HG02943 (cell line): ENCODE results near the gene KCNIP2.
A peak's percentile ranks its signal among the peaks of the same experiment; 100 is the strongest.

Source experiments
- ATAC-seq: cut with Tn5 transposase; IDR thresholded peaks from one replicate; pipeline ENCODE4 v1.9.1; 2021; ENCODE audit warnings: mild to moderate bottlenecking, low read depth, moderate library complexity; ENCODE audit not compliant: unreplicated experiment

The KCNIP2 gene

DNA sequence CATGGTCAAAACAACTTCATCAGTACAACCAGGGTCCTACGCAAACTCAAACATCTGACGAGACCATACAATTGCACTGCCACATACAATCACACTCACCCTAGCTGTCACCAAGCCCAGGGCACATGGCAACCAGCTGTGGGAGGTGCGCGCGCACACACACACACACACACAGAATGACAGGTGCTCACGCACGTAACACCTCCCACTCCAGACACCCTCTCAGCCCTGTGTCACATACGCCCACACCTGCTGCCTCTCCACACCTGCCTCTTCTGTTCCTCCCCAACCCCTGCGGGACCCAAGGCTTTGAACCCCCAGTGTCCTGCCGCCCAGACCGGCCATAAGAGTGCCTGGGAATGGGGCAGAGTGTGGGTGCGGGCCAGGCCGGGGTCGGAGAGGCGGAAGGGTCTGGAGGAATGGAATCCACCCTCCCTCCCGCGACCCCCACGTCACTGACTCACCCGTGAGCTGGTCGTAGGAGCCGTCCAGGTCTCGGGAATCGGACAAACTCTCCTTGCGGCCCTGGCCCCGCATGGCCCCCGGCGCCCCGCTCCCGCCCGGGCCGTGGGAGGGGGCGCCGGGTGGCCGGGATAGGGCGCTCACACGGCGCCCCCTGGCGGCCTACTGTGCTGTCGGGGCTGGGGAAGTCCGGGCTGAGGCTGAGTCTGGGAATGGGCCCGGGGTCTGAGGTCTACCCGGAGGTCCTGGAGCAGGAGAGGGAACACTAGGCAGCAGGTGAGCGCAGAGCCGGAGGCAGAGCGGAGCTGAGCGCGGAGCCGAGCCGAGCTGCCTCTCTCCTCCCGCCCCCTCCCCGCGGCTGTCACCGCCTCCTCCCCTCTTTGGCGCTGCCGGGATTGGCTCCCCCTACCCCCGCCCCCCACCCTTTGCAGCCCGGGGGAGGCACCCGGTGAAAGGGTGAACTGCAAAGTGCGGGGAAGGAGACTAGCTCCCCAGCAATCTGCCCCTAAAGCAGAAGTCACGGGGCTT, at the start of gene KCNIP2:
Gene KCNIP2, minus strand, starts transcription at position 769 of the 990 bp plus-strand sequence. Its CDS starts 232 bp downstream, at position 537.
- no peak for ATAC-seq

DNA sequence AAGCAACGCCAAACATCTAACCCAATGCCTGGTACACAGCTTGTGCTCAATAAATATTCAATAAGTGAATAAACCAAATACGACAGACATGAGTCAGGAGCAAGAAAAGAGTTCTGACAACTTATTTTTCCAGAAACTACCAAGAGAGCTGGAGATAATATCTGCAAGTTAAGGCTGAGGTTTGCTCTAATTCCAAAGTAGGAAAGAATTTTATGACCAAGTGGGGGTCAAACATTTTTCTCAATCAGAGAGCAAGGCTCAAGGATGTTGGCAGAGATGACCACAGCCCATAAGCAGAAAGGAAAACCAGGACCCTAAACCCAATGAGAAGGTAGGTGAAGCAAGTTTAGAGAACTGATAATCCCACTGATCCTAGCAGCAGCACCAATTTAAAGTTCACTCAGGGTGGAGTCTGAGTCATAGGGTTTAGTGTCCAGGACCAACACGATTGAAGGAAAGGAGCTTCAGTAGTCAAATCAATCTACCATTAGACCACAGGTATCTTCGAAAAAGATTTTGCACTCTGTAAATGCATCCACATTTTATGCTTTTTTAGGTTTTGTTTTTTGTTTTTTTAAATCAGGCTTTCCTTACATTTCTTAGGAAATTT, 49.3 kb upstream of the KCNIP2 start:
- no peak for ATAC-seq

DNA sequence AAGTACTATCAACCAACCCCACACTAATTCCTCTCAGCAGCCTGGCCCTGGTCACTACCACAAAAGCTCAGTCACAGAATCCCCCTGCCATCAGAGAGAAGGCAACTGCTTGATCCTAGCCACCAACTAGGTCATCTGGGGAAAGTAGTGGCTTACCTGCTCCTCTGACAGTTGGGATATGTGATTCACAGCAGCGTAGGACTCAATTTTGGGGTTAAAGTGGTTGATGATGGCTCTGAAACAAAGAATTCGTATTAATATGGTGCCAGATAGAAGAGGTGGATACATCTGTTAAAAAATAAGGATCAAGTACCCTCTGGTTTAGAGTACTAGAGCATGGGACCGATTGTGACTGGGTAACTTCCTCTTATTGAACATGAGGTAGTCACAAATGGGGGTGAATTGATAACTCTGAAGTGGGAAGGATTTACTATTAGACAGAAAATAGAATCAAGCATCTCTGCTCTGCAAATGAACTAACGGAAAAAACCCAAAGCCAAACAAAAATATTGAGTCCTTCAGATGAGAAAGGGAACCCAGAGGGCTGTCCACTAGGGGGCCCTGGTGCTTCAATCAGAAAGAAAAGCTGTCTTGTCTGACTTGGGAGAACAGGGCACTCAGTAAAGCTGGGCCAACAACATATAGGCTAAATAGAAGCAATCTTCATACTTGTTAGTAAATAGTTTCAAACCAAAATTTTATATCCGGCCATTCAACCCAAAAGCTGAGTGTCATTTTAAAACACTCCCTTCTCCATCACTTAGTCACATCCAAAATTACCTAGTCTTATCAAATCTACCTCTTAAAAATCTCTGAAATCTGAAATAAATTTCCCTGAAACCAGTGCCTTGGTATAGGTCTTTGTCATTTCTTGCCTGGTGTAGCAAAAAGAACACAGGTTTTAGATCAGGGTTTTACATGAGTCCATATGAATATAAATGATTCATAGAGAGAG, 45.9 kb upstream of the KCNIP2 start:
- ATAC-seq, result no peak

DNA sequence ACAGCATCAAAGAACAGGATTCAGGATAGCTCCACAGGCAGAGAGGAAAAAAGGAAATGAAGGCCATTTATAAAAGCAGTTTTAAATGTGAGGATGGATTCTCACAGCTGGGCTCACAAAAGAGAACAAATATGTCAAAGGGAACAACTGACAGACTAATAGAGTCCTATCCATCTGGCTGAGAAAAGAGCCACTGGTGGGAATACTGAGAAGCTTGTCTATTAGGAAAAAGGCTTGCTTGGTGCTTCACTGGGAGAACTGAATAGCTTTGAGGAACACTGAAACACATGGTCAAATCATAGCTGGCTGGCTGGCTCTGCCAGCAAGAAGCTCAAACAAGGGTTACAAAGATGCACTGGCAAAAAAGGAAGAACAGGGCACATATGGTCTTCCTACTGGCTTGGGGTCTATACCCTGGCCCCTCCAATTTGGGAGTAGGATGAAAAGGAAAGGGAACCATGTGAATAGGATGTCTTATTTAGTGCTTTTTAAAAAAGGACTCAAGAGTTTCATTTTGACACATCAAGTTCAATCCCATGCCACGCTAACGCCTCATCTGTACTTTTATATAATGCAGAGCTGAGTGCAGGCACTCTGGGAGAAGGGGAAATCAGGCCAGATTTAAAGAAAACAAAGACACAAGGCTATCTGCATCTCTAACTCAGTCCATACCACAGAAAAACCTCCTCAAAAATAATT, 44.8 kb upstream of the KCNIP2 start:
- no peak for ATAC-seq

DNA sequence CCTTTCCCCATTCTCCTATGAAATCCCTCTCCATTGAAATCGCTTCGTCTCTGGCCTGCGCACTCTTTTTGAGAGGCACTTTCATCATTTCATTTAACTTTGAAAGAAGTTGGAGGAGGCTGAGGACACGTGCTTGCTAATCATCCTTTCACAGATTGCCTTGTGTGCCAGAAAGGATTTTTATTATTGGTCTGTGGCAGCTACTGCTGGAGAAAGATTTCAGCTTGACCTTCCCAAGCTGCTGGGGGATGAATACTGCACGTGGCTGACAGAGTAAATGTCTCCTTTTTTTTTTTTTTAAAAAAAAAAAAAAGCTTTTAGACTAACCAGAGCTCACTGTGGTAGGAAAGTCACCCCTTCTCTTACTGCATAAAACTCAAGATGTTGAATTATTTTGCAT, 44.2 kb upstream of the KCNIP2 start:
- ATAC-seq, result no peak

DNA sequence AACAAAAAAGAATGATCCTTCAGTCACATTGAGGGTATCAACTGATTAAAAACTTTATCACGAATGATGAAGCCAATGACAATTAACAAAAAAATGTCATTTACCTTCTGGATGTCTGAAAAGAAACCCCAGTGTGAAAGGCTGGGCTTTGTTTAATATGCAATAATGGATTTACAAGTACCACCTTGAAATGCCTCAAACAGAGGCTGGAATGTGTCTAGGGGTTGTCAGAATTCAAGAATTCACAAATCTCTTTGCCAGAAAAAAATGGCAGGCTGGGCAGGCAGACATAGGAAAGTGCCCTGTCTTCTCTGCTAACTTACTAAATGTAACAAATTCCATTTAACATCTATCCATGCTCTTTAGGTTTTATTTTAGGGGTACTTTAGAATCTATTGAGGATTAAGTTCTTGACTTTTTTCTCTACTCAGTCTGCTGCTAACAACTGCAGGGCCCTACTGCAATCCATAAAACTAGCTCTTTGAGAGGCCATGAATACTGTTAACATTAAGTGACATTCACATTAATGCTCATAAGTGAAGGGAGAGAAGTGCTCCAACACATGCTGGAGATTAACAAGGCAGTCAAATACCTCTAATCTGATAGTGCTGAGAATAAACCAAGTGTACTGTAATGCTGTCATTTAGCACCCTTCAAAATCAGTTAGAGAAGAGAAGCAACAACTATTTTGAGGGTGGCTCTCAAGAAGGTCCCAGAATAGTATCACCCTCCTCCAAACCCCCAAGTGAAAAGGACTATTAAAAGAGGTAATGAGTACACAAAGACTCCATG, 43.1 kb upstream of the KCNIP2 start:
- no peak for ATAC-seq

DNA sequence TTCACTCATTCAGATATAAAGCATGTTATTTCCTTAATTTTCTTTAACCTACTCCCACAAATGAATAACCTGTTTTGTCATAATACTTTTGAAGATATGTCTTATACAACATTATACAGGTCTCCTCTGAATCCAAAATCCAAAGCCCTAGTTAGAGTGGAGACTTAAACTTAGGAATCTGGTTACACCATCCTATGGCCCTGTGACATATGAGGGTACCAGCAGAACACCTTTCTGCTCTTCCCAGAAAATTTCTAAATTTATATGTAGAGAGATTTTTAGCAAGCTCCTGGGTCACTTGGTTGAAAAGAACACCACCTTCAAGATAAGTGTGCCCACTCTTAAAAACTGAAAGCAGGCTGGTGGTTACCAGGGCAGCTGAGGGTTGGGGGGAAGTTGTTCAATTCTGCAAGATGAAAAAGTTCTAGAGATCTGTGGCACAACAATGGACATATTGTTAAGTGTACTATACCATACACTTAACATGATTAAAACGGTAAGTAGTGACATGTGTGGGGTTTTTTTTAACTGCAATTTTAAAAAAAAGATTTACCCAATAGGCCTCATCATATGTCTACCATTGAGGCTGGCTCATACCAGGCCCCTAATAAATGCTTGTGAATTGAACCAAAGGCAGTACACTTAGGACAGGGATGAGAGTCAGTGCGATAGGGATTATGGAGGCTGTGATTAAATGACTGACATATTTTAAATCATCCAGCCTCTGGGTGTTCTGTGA, 37.6 kb upstream of the KCNIP2 start:
- no peak for ATAC-seq

DNA sequence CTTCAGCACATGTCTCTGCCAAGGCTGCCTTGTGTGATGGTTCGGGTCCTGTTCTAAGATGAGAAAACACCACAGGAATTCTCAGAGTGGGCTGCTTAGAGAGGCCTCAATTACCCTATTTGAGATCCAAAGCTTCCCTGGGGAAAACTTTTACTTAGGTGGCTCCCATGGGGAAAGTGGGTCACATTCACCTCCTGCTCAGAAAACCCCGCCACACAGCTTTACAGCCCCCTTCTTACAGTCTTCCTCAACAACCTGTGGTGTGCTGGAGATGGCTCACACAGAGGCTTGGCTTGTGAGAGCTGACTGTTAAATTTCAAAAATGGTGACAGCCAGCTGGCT, 36.6 kb upstream of the KCNIP2 start:
- no peak for ATAC-seq

DNA sequence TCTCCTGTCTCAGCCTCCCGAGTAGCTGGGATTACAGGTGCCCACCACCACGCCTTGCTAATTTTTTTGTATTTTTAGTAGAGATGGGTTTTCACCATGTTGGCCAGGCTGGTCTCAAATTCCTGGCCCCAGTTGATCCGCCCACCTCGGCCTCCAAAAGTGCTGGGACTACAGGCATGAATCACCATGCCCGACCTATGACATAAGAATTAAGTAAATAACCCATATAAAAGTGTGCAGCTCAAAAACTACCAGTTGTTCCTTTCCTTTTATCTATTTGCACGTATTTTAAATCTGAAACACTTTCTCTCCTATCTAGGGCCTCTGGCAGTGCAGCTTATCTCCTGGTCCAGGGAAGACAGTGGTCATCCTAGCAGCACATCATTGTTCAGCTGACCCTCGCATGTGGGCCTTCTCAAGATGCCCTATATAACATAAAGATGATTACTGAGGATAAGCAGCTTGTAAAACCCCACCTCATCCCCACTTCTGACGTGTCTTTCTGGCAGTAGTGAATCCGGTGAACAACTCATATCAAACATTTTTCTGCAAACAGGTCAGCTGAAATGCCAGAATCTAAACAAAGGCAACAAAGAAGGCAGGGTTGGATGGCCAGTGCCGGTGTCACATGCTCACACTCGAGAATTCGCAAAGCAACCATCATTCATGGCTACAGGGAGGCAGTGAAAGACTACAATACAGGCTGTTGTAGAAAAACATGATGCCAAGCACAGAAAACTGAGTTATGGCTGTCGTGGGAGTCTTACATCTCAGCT, 36.0 kb upstream of the KCNIP2 start:
- ATAC-seq, result no peak

DNA sequence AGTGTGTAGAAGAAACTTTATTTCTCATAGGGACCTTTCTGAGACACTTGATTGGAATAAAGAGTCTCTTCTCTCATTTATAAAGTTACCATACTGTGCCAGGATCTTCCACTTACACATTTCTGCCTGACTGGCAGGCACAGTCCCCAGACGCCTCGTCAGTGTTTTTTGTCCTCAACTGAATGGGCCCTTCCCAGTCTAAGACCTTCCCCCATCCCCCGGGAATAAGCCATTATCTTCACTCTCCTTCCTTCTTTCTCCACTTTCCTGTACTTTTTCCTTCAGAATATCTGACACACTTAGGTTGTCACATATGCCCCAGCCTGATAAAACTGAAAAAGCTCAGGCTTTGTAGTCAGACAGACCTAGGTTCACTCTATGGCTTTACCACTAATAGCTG, 35.3 kb upstream of the KCNIP2 start:
- ATAC-seq, result no peak

DNA sequence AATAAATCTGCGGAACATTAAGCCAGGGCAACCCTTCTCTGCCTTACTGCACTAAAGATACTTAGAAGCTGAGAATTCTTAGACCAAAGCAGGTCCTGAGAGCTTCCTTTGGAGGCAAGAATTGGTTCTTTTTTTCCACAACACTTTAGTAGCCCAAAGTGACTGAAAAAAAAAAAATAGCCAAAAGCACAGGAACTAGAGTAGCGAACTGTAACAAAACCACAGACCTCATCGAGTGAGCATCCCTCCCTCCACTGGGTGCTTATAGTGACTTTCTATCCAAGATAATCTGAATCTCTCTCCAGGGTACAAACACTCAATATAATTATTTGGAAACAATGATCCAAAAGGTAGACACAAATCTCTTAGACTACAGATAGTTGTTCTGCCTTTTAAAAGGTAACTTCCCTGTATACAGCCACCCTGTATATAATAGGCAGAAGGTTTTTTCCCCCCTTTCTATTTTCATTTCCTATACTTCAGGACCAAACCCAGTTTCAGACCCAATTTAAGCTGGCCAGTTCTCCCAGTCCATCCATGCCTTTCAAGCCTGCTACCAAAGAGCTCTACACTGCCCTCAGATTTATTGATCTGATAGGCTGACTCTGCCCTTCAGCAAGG, 31.6 kb upstream of the KCNIP2 start:
- ATAC-seq, result no peak

DNA sequence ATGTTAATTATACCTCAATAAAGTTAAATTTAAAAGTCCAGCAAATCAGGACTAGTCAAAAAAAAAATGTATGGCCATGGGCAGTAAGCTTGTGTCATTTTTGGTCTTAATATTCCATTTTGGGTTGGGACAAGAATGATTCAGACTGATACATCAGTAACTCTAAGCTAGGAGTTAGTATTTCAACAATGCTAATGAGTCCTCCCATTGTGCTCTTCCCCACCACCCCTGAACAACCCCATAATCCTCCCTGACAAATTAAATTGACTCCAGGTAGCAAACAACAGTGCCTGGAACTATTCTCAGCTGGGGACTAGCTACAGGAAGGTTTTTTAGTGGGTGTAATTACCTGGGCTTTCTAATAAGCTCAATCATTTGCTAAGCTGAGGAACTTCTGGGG, 30.7 kb upstream of the KCNIP2 start:
- no peak for ATAC-seq

DNA sequence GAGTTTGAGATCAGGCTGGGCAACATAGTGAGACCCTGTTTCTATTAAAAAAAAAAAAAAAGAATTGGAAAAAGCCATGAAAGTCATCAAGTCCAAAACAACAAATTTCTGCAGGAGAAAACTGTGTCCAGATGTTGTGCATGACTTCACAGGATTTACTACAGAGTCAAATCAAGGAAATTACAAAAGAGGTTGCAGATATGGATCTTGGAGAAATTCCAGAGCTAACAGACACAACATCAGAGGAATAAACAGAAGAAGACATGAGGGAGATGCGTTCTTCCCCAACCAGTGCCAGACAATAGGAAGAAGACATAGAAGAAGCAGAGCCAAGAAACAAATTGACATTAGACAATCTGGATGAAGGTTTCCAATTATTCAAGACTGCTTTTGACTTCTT, 24.3 kb upstream of the KCNIP2 start:
- no peak for ATAC-seq

DNA sequence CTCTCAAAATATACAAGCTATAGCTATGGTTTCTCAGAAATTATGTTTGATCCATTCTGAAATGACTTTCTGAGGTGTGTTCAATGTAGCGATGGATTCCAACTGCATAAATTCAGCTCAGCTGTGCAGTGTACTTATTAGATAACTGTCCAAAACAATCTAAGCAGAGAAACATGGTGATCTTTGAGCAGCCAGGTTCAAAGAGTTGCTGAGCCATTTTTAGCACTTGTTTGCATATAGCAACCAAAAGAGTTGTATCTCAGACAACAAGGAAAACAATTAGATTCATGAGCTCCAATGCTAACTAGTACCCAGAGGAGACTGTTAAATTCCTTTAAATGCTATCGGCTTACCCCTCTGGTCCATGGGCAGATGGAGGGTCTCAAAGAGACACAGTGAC, 15.9 kb upstream of the KCNIP2 start:
- no peak for ATAC-seq

DNA sequence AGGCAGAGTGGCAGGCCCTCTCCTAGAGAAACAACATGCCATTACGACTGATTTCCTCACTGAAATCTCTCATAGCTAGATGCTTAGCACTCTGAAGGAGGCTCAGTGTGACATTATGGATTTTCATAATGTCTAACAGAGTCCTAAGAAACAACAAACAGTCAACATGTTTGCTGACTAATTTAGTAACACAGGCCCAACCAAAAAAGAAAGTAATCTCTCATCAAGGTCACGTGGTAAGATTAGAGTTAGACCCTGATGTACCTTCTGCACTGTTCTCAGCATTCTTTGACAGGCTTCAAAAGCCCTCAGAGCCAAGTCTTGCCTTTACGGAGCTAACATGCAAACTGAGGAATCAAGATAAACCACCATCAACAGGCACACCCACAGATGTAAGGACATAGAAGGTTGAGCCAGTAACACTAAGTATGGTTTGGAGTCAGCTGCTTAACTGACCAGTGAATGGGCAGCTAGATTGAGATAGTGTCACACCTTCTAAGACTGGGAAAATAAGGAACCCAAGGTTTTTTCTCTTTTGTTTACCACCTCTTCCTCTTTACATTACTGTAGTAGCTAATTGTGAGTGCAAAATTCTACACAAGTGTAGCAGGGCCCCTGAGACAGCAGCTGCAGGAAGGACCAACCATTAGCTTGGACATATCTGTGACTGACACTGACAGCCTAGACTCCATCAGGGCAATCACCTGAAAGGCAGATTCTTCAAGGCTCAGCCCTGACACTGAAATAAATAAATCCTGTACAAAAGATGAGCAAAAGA, 15.3 kb upstream of the KCNIP2 start:
- ATAC-seq, result peak; percentile 67

DNA sequence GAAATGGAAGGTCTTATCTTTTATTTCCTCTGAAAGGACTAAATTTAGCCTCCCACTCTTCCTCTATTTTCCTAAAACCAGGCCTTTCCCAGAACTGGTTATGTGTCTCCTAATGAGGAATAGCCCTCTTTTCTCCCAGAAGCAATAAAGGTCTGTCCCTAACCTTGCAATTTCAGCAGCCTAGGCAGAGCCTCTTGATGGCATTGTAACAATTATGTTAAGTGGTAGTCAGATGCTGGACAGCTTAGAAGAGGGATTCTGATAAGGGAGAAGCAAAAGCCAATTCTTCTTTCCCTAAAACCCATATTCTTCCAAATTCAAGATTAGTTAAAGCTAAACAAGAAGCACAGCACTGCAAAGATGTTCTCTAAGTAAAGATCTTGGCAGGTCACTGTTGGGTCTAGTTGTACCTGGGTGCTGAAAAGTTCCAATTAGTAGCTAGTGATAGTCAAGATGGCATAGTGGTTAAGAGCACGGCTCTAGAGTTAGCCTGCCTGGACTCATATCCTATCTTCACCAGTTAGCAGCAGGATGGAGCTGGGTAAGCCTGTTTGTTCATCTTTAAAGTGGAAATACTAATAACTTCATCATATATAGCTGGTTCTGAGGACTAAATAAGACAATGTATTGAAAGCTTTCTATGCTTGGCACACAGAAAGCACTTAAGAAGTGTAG, 14.3 kb upstream of the KCNIP2 start:
- no peak for ATAC-seq
